GM23338 (cell line): ENCODE results near the gene SFSWAP. TPM values are rescaled to one million over a fixed set of nuclear protein-coding genes. Genes with fewer than 3 reads are reported as not detected.

ENCODE experiments used
- CTCF ChIP-seq, 2 experiments: fragments of 200-600 bp in 1 of 2; sonication (generic) in 1 of 2; conservative IDR thresholded peaks; 2 replicates each; pipeline versions ENCODE4 v1.5.1 to v1.6.1; 2016 to 2017; ENCODE audit warnings: antibody characterized with exemption in 2 of 2, low read depth in 2 of 2, mild to moderate bottlenecking in 2 of 2, moderate library complexity in 1 of 2
- EZH2 ChIP-seq: fragments of 200-600 bp; sonication (generic); IDR thresholded peaks from one replicate; pipeline ENCODE4 v1.8.0; 2017; ENCODE audit warnings: antibody characterized with exemption, mild to moderate bottlenecking, low read depth; ENCODE audit not compliant: unreplicated experiment
- POLR2AphosphoS5 ChIP-seq: IDR thresholded peaks from 2 replicates; pipeline ENCODE4 v1.6.1; 2016; ENCODE audit warnings: antibody characterized with exemption, low read depth
- REST ChIP-seq: IDR thresholded peaks from one replicate; pipeline ENCODE4 v1.6.1; 2018; ENCODE audit warnings: antibody characterized with exemption; ENCODE audit not compliant: unreplicated experiment
- ZNF462 ChIP-seq: fragments of 250-450 bp; sonication (Bioruptor Pico); IDR thresholded peaks from 2 replicates; pipeline ENCODE4 v1.5.0; 2020; ENCODE audit warnings: mild to moderate bottlenecking, moderate library complexity
- polyA plus RNA-seq: library from polyadenylated mRNA; unstranded; fragments of >200 nt; fragmentation: Nextera tagmentation; extraction: Ambion mirVana; gene quantifications from 2 replicates; pipeline ENCODE4 v1.2.1, GENCODE V29; 2016
- total RNA-seq: library from RNA; depleted of rRNA; stranded (reverse); fragments of >200 nt; shearing (Covaris generic); gene quantifications from 2 replicates; pipeline ENCODE4 v1.2.3, GENCODE V29; 2014

Gene SFSWAP
- total and polyA plus RNA-seq, 2 experiments from 2014 or later = 41.0 to 49.8 TPM

GRCh38 chr12:131789638-131790037, 78.7 kb downstream of the SFSWAP start (continued):
- TF ChIP-seq ZNF462 (CRISPR knock-in tag) = no peak
- no peak for TF ChIP-seq EZH2
- TF ChIP-seq CTCF (conservative IDR thresholded peaks at IDR 0.05; ENCODE audit: low read depth in 2 of 2) = no peak
- TF ChIP-seq POLR2AphosphoS5 = no peak
- TF ChIP-seq REST = no peak
